PC-3 (cell line): Measurements from ENCODE around the gene JAG2. TPM values are rescaled to one million over a fixed set of nuclear protein-coding genes. Genes with fewer than 3 reads are reported as not detected.

Source experiments
- ATAC-seq: fragments of 200-7000 bp; cut with Tn5 transposase; 2 replicates; pipeline ENCODE4 v1.9.1; 2020; ENCODE audit warnings: mild to moderate bottlenecking, moderate library complexity
- BruUV-seq: library from RNA; stranded (reverse); fragments of 400-500 nt; replicated peaks from 2 replicates; lab custom pipeline; 2021; lab: Mats Ljungman, UMichigan
- CTCF ChIA-PET: fragments of 300-600 bp; sonication (Branson Sonifier 250); formaldehyde crosslinking; loops from one replicate; lab custom pipeline; 2022; ENCODE audit warnings: antibody characterized with exemption; lab: Charles Lee
- POLR2A ChIA-PET: fragments of 300-600 bp; sonication (Branson Sonifier 250); formaldehyde crosslinking; loops from one replicate; lab custom pipeline; 2022; ENCODE audit warnings: antibody characterized with exemption; ENCODE audit not compliant: unreplicated experiment; lab: Charles Lee
- DNase-seq: peaks from one replicate; pipeline ENCODE4 v3.0.0-alpha.2; 2015
- H2AFZ ChIP-seq: fragments of 300-600 bp; sonication (generic); 2 replicates; pipeline ENCODE4 v1.6.0; 2016; ENCODE audit warnings: antibody characterized with exemption, low read length
- H3F3A ChIP-seq: fragments of 300-600 bp; sonication (generic); one replicate; pipeline ENCODE4 v1.6.0; 2017; ENCODE audit warnings: antibody characterized with exemption, low read length, control low read depth, mild to moderate bottlenecking; ENCODE audit not compliant: unreplicated experiment
- H3K27ac ChIP-seq: fragments of 300-600 bp; sonication (generic); 2 replicates; pipeline ENCODE4 v1.5.1; 2016; ENCODE audit warnings: mild to moderate bottlenecking, low read length
- H3K27me3 ChIP-seq: fragments of 300-600 bp; sonication (generic); 2 replicates; pipeline ENCODE4 v1.6.1; 2016; ENCODE audit warnings: low read length, mixed read lengths
- H3K36me3 ChIP-seq: fragments of 300-600 bp; sonication (generic); 2 replicates; pipeline ENCODE4 v1.6.1; 2016; ENCODE audit warnings: low read depth, mixed run types, low read length, mixed read lengths
- H3K4me1 ChIP-seq: fragments of 300-600 bp; sonication (generic); 2 replicates; pipeline ENCODE4 v1.5.1; 2016; ENCODE audit warnings: low read length; ENCODE audit not compliant: insufficient read depth
- H3K4me2 ChIP-seq: fragments of 300-600 bp; sonication (generic); 2 replicates; pipeline ENCODE4 v1.6.0; 2016; ENCODE audit warnings: low read length
- H3K4me3 ChIP-seq: fragments of 300-600 bp; sonication (generic); 2 replicates; pipeline ENCODE4 v1.5.1; 2016; ENCODE audit warnings: mild to moderate bottlenecking, low read length, mixed read lengths
- H3K79me2 ChIP-seq: fragments of 300-600 bp; sonication (generic); 2 replicates; pipeline ENCODE4 v1.6.1; 2017; ENCODE audit warnings: low read length, mixed read lengths
- H3K9ac ChIP-seq: fragments of 300-600 bp; sonication (generic); 2 replicates; pipeline ENCODE4 v1.6.0; 2016; ENCODE audit warnings: mild to moderate bottlenecking, low read length
- H3K9me2 ChIP-seq: fragments of 300-600 bp; sonication (generic); replicated peaks from 2 replicates; pipeline ENCODE4 v1.6.1; 2016; ENCODE audit warnings: mixed run types, low read length, mixed read lengths
- H3K9me3 ChIP-seq: fragments of 300-600 bp; sonication (generic); 2 replicates; pipeline ENCODE4 v1.6.1; 2016; ENCODE audit warnings: low read length, mixed read lengths
- H4K20me1 ChIP-seq: fragments of 300-600 bp; sonication (generic); 2 replicates; pipeline ENCODE4 v1.6.1; 2016; ENCODE audit warnings: low read length, mixed read lengths
- EZH2 ChIP-seq: fragments of 300-600 bp; sonication (generic); IDR thresholded peaks from one replicate; pipeline ENCODE4 v1.6.1; 2017; ENCODE audit warnings: antibody characterized with exemption, mild to moderate bottlenecking, low read length; ENCODE audit not compliant: unreplicated experiment
- EZH2phosphoT487 ChIP-seq: fragments of 300-600 bp; sonication (generic); IDR thresholded peaks from 2 replicates; pipeline ENCODE4 v1.6.1; 2018; ENCODE audit warnings: mild to moderate bottlenecking, antibody characterized with exemption, low read length, borderline replicate concordance
- intact Hi-C: fragments of 100-400 bp; cut with micrococcal nuclease; formaldehyde crosslinking; loops from 2 replicates; pipeline ENCODE4 v1.9.0; 2023
- total RNA-seq: library from RNA; depleted of rRNA; stranded (reverse); fragments of >200 nt; gene quantifications from 2 replicates; pipeline ENCODE4 v1.2.3, GENCODE V29; 2014
- TF ChIP-seq, protein P1 (sequence below): fragments of 300-600 bp; sonication (generic); conservative IDR thresholded peaks from 2 replicates; pipeline ENCODE4 v1.5.1; 2017; ENCODE audit warnings: antibody characterized with exemption, low read depth, mild to moderate bottlenecking, low read length

Gene JAG2
- total RNA-seq, 1 experiment from 2014 or later, result 57.1 TPM

DNA sequence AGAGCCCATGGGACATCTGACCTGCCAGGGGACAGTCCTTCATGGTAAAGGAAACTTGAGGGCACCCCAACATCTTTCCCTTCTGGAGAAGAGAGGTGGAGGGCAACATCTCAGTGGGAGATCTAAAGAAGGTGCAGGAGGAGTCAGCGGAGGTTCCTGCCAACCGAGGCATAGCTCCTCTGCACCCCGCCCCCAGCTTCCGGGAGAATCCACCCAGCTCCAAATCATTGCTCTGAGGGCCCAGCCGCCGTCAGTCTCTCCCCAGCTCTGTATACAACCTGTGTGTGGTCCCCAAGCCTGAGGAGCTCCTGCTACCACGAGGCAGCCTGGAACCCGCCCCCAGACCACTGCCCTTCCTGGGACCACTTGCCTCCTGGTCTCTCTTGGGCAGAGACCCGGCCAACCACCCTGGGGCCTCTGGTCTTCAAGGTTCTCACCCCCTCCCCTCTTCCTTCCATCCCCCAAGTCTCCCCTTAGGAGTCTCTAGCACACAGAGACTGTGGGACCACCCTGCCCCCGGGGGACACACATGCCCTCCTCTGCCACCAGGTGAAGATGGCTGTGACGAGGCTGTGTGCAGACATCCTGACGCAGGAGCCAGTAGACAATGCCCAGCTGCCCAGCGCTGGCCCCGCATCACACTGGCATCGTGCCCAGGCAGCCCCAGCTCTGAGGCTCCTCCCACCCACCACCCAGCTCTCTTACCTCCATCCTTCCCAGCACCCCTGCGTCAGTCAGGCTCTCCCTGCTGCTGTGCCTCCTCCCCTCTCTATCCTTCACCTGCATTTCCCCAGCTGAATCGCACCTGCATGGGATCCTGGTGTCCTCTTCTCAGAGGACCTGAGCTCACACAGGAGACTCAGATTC is 25.6 kb upstream of the JAG2 start:
- H3K9me2 ChIP-seq, result no peaks in the 10 kb centered on the region
- TF ChIP-seq, protein P1, sequence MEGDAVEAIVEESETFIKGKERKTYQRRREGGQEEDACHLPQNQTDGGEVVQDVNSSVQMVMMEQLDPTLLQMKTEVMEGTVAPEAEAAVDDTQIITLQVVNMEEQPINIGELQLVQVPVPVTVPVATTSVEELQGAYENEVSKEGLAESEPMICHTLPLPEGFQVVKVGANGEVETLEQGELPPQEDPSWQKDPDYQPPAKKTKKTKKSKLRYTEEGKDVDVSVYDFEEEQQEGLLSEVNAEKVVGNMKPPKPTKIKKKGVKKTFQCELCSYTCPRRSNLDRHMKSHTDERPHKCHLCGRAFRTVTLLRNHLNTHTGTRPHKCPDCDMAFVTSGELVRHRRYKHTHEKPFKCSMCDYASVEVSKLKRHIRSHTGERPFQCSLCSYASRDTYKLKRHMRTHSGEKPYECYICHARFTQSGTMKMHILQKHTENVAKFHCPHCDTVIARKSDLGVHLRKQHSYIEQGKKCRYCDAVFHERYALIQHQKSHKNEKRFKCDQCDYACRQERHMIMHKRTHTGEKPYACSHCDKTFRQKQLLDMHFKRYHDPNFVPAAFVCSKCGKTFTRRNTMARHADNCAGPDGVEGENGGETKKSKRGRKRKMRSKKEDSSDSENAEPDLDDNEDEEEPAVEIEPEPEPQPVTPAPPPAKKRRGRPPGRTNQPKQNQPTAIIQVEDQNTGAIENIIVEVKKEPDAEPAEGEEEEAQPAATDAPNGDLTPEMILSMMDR, result no peak
- no peak for TF ChIP-seq EZH2
- H3K36me3 ChIP-seq, result no peaks in the 10 kb centered on the region
- no peak overlapping the region for H3K4me3 ChIP-seq
- H2AFZ ChIP-seq, result no peak overlapping the region
- DNase-seq (no peak), ATAC-seq (no peak)
- H3K27me3 ChIP-seq, result peaks cover 18% of the 10 kb centered on the region
- no peaks in the 10 kb centered on the region for H4K20me1 ChIP-seq
- BruUV-seq, result no TSS peak
- no peaks in the 10 kb centered on the region for H3F3A ChIP-seq
- H3K4me1 ChIP-seq, result 0 out of 2 replicates have a peak, but pooled peaks cover 4% of the 10 kb centered on the region
- H3K79me2 ChIP-seq, result no peaks in the 10 kb centered on the region
- ChIA-PET CTCF (interaction anchor here (0.6 kb wide), 1 partner anchor 9 kb away, joined by 3 read pairs; no protein-coding TSS in a partner anchor), POLR2A (no interaction called here)
- H3K9ac ChIP-seq, result no peak overlapping the region
- H3K9me3 ChIP-seq, result no peaks in the 10 kb centered on the region
- no peak overlapping the region for H3K27ac ChIP-seq
- intact Hi-C loops, result no loop called here
- no peak overlapping the region for H3K4me2 ChIP-seq

- H3K36me3 ChIP-seq, result no peaks in the 10 kb centered on the region
- no peaks in the 10 kb centered on the region for H3F3A ChIP-seq
- H3K9ac ChIP-seq, result no peak overlapping the region
- no peak overlapping the region for H3K4me3 ChIP-seq
- H3K27me3 ChIP-seq, result peaks cover 18% of the 10 kb centered on the region
- ChIA-PET CTCF (no interaction called here), POLR2A (no interaction called here)
- H4K20me1 ChIP-seq, result no peaks in the 10 kb centered on the region
- intact Hi-C loops, result no loop called here
- no peak overlapping the region for H3K27ac ChIP-seq
- ATAC-seq (no peak), DNase-seq (no peak)
- no peaks in the 10 kb centered on the region for H3K79me2 ChIP-seq
- TF ChIP-seq EZH2 (no peak), EZH2phosphoT487 (no peak)
- TF ChIP-seq, protein P1, result no peak
- H3K4me2 ChIP-seq, result no peak overlapping the region
- no peaks in the 10 kb centered on the region for H3K9me3 ChIP-seq
- no peaks in the 10 kb centered on the region for H3K9me2 ChIP-seq
- BruUV-seq, result no TSS peak
- no peak overlapping the region for H2AFZ ChIP-seq
- 0 out of 2 replicates have a peak, but pooled peaks cover 4% of the 10 kb centered on the region for H3K4me1 ChIP-seq
These were observed 24.5 kb upstream of the JAG2 start for GRCh38 chr14:105192866-105193731.
